22Rv1 (cell line): Measurements from ENCODE around the gene UCN2.

Source experiments
- H3K27ac ChIP-seq: fragments of 450-650 bp; 2 replicates; pipeline ENCODE4 v1.5.1; 2017
- ZFX ChIP-seq: fragments of 450-650 bp; IDR thresholded peaks from 2 replicates; pipeline ENCODE4 v1.6.1; 2017; ENCODE audit warnings: antibody characterized with exemption, borderline replicate concordance
- TF ChIP-seq, protein P1 (sequence below): fragments of 450-650 bp; IDR thresholded peaks from 2 replicates; pipeline ENCODE4 v1.5.1; 2017; ENCODE audit warnings: mild to moderate bottlenecking

The UCN2 gene

DNA sequence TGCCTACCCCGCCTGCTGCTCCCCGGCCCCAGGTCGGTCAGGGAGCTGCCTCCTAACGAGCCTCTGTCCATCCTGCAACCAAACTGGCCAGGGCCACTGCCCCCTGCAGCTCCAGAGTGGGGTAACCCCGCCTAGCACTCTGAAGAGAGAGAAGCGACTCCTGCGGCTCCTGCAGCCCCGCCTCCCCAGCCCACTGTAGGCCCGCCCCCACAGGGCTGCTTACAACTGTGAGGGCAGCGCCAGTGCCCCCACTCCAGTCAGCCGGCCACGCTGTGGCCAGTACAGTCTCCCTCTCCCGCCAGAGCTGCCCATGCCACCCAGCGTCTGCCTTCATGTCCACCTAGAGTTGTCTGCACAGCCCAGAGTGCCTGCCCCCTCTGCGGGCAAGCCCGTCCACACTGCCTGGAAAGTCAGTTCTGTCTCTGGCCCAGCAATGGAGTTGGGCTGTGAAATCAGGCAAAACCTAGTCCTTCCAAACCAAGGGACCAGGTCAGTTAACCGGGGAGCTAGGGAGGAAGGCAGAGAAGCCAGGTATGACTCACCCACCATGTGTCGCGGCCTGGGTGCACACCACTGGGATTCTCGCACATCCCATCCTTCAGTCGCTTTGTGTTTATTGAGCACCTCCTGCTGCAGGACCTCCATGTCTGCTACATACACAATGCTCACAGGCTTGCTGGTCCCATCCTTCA is 2.4 kb downstream of the UCN2 start:
- H3K27ac ChIP-seq: no peak overlapping the region
- TF ChIP-seq ZFX: no peak
- TF ChIP-seq, protein P1, sequence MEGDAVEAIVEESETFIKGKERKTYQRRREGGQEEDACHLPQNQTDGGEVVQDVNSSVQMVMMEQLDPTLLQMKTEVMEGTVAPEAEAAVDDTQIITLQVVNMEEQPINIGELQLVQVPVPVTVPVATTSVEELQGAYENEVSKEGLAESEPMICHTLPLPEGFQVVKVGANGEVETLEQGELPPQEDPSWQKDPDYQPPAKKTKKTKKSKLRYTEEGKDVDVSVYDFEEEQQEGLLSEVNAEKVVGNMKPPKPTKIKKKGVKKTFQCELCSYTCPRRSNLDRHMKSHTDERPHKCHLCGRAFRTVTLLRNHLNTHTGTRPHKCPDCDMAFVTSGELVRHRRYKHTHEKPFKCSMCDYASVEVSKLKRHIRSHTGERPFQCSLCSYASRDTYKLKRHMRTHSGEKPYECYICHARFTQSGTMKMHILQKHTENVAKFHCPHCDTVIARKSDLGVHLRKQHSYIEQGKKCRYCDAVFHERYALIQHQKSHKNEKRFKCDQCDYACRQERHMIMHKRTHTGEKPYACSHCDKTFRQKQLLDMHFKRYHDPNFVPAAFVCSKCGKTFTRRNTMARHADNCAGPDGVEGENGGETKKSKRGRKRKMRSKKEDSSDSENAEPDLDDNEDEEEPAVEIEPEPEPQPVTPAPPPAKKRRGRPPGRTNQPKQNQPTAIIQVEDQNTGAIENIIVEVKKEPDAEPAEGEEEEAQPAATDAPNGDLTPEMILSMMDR: no peak

DNA sequence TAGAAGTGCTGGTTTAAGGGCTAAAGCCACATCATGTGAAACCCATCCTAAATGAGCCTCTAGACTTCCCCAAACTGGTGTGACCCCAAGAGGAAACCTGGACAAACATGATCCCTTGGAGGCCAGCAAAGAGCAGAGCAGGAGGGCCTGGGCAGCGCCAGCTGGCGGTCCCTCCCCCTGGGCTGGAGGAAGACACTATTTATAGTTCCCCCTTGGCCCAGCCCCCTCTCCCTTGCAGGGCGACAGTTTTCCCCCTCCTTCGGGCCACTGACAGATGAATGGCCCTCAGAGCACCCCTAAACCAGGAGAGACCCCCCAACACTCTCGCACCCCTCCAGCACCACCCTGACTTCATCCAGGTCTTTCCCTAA is 2.9 kb downstream of the UCN2 start:
- no peak overlapping the region for H3K27ac ChIP-seq
- TF ChIP-seq, protein P1: no peak
- TF ChIP-seq ZFX: no peak

DNA sequence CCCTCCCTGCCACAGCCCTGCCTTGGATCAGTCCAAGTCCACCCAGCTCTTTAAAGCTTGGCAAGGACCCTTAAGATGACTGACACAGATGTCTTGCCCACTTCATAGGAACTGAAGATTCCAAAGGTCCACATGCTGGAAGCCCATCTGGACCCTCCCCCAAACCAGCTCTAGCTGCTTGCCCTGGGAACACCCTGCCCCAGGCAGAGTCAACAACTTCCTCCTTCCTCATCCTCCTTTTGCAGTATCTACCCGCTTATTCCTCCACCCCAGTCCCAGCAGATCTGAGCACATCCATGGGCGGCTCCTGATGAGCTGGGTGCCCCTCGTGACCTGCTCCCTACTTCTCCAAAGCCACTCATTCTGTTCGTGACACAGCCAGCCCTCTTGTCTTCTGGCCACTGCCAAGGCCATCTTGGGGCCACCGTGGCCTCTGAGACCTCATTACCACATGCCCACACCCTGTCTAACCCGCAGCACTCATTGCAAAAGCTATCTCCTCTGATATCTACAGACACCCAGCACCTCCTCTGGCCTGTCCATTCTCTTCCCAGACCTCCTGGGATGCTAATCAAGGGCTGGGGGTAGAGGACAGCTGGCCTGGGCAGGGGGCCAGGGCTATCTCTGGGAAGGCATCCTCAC is 5.0 kb downstream of the UCN2 start:
- peak overlapping the region; percentile 90 for H3K27ac ChIP-seq
- TF ChIP-seq, protein P1: peak; percentile 62
- TF ChIP-seq ZFX: no peak

DNA sequence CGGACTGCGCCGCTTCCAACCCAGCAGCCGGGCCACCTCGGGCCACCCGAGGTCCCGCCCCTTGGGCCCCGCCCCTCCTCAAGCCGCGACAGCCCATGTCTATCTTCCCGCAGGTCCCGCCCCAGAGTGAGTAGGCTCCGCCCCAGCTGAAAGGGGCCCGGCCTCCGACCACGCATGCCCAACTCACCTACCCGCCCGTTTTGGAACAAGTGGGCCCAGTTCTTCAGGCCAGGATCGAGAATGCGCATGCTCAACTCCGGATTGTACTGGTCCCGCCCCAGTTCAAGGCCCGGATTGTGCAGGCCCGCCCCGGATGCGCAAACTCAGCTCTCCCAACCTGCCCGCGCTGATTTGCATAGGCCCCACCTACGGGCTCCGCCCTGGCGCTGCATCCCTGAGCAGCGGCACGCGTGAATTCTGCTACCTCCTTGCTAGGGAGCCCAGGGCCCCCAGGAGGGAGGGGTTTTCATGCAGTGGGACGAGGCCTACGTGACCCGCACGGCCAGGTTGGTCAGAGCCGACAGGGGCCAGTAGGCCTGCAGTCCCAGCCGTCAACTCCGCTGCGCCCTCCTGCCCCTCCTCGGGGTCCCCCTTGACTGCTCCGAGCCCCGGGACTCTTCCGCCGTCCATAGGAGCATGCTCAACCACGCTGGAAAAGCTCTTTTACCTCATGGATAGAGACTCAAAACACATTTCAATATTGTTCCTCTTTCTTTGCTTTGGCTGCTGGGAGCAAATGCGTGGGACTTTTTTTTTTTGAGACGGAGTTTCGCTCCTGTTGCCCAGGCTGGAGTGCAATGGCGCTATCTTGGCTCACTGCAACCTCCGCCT is 6.6 kb downstream of the UCN2 start, which contains the start of gene PFKFB4:
PFKFB4 (minus strand) TSS at position 8 of the 831 bp plus-strand sequence. CDS start 26 bp downstream, outside the sequence.
- TF ChIP-seq ZFX: no peak
- TF ChIP-seq, protein P1: no peak
- H3K27ac ChIP-seq: peak within 1 kb of the TSS; percentile 90

DNA sequence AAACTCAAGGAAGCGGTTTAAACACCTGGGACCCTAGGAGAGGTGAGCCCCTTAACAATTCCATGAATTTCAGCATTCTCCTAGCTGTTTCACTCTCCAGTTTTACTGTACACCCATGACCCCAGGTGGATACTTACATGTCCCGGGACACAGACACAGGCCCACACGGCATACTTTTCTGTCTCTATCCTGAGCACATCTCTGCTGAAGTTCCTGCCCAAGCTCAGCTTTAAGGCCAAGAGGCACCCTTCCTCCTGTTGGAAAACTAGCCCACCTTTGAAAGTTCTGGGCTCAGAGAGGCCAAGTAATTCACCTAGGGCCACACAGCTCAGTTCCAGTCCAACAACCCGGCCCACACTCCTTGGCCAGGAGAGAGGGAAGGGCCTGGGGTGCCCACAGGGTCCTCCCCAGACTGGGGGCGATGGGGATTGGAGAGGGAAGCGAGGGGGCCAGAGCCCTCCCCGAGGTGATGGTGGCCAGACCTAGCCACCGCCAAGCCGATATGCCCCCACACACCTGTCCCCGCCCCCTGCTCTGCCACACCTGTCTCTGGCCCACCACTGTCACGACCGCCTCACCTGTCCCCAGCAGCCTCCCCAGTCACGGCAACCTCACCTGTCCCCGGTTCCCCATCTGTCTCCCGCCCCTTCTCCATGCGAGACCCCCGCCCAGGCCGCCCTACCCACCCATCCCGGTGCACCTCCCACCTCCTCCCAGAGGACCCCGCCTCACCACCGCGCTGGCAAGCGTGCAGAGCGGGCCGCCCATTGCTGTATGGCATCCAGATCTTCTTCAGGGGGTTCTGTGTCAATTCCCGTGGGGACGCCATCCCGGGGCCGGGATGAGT is 7.4 kb downstream of the UCN2 start:
- TF ChIP-seq ZFX: no peak
- TF ChIP-seq, protein P1: no peak
- H3K27ac ChIP-seq: peak overlapping the region; percentile 90

DNA sequence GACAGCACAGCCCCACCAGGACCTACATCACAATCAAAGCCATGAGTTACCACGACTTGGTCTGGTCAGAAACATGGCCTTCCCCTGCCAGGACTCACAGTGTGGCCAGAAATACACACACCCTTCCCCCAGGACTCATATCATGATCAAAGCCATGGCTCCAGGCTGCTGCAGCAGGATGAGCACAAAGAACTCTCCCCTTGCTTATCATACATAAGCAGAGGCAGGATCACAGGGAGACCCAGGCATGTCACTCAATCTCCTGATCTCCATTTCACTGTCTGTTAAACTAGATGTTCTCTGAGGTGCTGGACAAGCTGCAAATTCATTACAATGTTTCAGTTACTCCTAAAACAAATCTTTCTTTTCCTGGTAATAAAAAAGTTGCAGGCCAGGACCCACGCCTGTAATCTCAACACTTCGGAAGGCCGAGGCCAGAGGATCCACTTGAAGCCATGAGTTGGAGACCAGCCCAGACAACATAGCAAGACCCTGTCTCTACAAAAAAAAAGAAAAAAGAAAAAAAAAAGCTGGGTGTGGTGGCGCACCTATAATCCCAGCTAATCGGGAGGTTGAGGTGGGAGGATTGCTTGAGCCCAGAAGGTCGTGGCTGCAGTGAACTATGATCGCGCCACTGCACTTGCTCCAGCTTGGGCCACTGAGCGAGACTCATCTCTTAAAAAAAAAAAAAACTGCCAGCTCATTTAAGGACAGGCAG is 8.2 kb downstream of the UCN2 start:
- H3K27ac ChIP-seq: no peak overlapping the region
- no peak for TF ChIP-seq ZFX
- TF ChIP-seq, protein P1: no peak
